ENCODE measurements around the gene SENP8.
"Not testable (repeated sequence)": the region's sequence is repeated elsewhere in the genome, so short reads cannot be mapped to it uniquely, and the experiment has no call there.

SENP8 gene

DNA sequence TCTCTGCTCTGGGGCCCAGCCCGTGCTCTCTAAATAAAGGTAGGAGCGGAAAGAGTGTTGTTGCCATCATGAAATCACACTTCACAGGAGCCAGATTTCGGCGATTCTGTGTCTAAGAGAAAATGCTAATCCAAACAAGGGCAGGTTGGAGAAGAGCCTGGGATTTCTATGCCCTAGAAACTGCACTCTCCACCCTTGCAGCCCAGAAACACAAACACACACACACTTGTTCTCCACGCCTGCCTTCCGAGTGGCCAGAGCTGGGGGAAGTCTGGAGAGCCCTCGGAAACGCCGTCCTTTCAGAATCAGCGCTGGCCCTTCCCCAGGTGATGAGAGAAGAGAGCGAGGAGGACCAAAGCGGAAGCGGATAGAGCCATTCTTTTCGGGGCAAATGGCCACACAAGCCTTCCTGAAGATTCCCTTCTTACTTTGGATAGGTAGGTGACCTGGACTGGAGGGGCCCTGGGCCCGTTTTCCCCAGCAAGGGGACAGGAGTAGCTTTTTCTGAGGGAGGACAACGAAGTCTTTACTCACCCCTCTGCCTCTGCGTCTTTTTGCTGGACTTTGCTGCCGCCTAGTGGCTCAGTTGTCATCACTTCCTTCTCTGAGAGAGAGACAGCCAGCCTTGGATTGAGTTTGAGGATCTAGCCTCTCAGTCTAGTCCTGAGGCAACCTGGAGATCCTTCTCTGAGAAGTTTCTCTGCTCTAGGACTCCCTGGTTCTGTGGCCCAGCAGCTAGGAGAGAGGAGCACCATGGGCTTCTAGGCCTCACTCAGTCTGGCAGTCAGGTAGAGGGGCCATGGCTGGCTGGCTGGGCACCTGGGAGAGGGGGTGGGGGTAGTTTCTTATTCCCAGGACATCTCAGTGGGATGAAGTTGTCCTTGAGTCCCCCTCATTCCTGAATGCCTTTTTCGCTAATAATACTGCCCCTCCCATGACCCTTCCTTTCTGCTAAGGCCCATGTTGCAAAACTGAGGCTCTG is 37.7 kb downstream of the SENP8 start:
- peak; percentile 77 for DNase-seq (ENCODE audit: low spot score)

- no peak for DNase-seq (ENCODE audit: low spot score)
Measured at GRCh38 chr15:72156928-72157327, 38.7 kb downstream of the SENP8 start.

DNA sequence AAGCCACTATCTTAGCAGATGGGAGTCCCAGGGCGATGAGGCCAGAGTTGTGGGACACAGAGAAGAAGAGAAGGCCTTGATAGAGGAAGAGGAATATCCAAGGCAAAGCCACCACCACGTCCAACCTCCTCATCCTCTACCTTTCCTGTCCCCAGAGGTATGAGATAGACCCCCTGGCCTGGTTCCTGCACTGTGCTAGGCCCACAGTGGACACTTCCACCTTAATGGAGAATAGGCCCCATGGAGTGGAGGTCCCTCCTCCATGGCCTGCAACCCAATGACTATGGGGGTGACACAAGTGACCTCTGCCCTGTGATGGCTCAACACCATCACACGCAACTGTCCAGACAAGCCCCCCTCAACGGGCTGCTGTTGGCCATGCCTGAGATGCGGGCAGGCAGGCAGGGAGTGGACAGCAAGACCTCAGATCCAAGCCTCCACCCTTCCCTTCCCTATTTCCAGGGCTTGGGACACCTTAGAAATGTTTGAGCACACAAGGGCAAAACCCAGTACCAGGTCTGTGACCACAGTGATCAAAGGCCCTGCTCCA is 42.6 kb downstream of the SENP8 start:
- DNase-seq (ENCODE audit: low spot score) = no peak

DNA sequence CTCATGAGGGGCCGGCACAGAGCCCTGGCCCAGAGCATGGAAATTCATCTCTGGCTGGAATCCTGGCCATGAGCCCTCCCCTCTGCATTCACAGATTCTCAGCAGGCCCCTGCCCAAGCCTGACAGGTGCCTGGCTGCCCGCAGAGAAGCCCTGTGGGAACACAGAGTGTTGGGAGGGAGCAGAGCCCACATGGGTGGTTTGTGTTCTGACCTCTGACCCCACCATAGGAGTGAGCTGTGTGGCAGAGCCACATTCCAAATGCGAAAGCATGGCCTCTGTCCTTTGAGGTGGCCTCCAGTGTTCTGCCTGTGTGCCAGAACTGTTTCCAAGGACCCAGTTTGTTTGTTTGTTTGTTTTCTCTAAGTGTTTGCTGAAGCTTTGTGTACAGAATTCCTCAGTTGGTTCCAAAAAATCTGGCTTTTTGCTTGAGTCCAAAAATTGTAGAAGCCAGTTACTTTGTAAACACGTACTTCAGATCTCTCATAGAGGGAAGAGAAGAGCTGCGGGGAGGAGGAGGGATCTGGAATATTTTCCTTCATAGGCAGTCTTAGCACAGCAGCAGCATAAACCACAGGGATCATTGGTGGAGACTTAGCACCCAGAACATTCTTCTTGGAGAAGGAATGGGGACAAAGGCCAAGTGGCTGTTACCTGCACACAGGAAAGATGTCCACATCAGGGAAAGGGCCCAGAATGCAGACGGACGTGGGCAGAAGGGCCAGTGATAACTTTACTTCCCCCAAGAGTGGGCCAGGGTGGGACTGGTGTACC is 43.3 kb downstream of the SENP8 start:
- no peak for DNase-seq (ENCODE audit: low spot score)

DNA sequence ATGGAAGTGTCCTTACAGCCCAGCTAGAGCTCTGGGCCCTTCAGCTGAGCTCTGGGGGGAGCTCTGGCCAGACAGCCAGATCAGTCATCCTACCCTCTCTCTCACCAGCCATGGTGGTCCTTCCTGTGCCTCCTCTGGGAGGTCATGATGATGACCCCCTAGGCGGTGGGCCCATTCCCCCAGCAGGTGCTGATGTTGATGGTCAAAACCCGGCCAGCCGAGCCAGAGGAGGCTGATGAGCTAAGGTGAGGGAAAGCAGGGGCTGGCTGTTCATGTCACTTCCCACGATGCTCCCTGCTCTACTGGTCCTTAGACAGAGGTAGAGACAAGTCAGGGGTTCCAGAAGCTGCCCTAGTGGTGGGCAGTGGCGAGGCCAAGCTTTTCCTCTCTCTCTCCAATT is 44.4 kb downstream of the SENP8 start:
- DNase-seq (ENCODE audit: low spot score) = no peak

- no peak for DNase-seq (ENCODE audit: low spot score)
Measured at GRCh38 chr15:72163719-72164118, 45.5 kb downstream of the SENP8 start.

DNA sequence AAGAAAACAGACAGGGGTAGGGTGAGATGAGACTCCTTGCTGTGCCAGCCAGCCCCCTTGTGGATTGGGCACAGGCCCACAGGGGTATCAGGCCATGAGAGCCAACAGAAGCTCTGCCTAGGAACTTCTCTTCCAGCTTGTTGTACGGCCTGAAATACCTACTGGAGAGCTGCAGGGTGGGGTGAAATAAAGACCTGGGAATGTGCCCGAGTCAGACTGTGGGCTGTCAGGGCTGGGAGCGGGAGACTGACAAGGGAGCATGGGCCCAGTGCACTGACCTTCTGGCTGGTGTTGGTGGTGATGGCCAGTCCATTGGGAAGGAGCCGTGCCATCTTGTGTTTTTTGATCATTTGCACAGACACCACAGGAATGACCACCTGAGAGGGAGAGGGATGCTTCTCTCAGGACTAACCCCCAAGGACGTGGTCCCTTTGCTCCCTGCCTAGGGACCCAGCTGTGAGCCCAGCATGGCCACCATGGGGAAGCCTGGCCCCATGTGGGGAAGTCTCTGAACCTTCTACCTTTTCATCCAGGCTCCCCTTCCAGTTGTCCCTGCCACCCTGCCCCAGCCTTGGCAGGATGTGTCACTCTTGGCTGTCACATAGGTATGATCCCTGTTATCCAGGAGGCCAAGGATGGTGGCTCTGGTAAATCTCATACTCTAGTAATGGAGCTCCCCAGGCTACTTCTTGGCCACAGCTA is 48.7 kb downstream of the SENP8 start:
- DNase-seq (ENCODE audit: low spot score) = no peak

- no peak for DNase-seq (ENCODE audit: low spot score)
Measured at GRCh38 chr15:72167445-72167844, 49.2 kb downstream of the SENP8 start.

- DNase-seq (ENCODE audit: low spot score) = no peak
Measured at GRCh38 chr15:72168131-72168807, 50.1 kb downstream of the SENP8 start.

- DNase-seq (ENCODE audit: low spot score) = no peak
Measured at GRCh38 chr15:72168808-72169190, 50.6 kb downstream of the SENP8 start.

DNA sequence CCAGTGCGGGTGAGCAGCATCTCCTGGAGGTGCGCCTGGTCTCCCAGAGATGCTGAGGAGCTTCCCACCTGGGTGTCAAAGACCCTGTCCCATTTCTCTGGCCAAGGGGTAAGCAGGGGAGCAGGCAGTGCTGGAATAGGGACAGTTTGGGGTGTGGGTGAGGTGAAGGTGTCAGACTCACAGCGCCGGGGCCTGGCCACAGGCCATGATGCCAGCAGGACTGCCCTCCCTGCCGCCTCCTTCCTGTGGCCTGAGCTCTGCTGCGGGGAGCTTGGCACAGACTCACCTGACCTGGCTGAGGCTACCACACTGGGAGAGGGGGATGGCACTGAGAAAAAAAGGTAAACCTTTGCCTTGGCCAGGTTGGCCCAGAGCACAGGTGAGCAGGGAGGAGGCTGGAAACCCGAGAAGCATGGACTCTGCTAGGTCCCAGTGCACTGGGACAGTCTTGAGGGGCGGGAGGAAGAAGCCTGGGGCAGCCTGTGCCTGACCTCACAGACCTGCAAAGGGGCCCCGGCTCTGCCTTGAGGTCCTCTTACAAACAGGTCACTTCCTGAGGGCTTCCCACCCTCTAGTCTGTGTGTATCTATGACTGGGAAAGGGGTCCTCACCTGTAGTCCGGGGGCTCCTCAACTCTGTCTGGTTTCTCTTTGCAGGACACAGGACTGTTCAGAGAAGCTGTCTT is 51.2 kb downstream of the SENP8 start:
- DNase-seq (ENCODE audit: low spot score) = no peak

- no peak for DNase-seq (ENCODE audit: low spot score)
Measured at GRCh38 chr15:72169921-72170611, 51.9 kb downstream of the SENP8 start.

- DNase-seq (ENCODE audit: low spot score) = no peak
Measured at GRCh38 chr15:72170691-72171090, 52.5 kb downstream of the SENP8 start.

GRCh38 chr15:72171978-72172377 is 53.8 kb downstream of the SENP8 start:
- not testable (repeated sequence) for DNase-seq (ENCODE audit: low spot score)

DNA sequence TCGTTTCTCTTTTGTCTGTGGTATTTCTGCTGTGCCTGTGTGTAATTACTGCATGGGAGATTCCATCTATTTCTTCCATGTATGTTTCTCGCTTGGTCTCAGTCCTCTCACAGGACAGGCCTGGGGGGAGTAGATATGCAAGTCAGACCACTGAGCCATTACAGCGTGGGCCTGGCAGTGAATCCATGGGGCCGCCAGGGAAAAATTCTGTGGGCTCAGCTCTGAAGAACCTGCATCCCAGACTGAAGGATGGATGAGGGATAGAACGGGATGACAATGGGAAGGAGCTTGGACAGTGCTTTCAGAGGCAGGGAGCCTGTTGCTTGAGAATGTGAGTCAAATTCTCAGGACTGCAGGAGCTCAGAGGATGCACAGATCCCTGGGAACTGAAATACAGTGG is 54.6 kb downstream of the SENP8 start:
- no peak for DNase-seq (ENCODE audit: low spot score)

GRCh38 chr15:72173401-72173800 is 55.2 kb downstream of the SENP8 start:
- DNase-seq (ENCODE audit: low spot score) = no peak

GRCh38 chr15:72173864-72174550 is 55.8 kb downstream of the SENP8 start:
- no peak for DNase-seq (ENCODE audit: low spot score)

GRCh38 chr15:72174551-72175165 is 56.5 kb downstream of the SENP8 start:
- no peak for DNase-seq (ENCODE audit: low spot score)
